SU-DHL-6 (cell line): ENCODE results near the gene SHQ1.

ENCODE experiments used
- H2AFZ ChIP-seq: fragments of 200-600 bp; sonication (generic); 2 replicates; pipeline ENCODE4 v1.6.1; 2014; ENCODE audit warnings: low read depth, mild to moderate bottlenecking, moderate library complexity, mixed read lengths, antibody characterized with exemption, low read length; ENCODE audit not compliant: severe bottlenecking
- H3F3A ChIP-seq: fragments of 200-600 bp; shearing (Covaris generic); 2 replicates; pipeline ENCODE4 v1.6.0; 2016; ENCODE audit warnings: antibody characterized with exemption, mild to moderate bottlenecking; ENCODE audit not compliant: insufficient read depth
- H3K27ac ChIP-seq: fragments of 200-600 bp; sonication (generic); 2 replicates; pipeline ENCODE4 v1.5.1; 2016; ENCODE audit warnings: low read depth, mild to moderate bottlenecking, low read length, moderate library complexity, mixed read lengths
- H3K27me3 ChIP-seq: fragments of 200-600 bp; sonication (generic), shearing (Covaris generic); 2 replicates; pipeline ENCODE4 v1.6.0; 2014; ENCODE audit warnings: mild to moderate bottlenecking, low read length
- H3K36me3 ChIP-seq: fragments of 200-600 bp; sonication (generic); 2 replicates; pipeline ENCODE4 v1.6.1; 2014; ENCODE audit warnings: mild to moderate bottlenecking, low read length, mixed read lengths
- H3K4me2 ChIP-seq: fragments of 300-600, 200-600 bp; shearing (Covaris generic), sonication (generic); 2 replicates; pipeline ENCODE4 v1.6.0; 2014; ENCODE audit warnings: low read length, low read depth, mild to moderate bottlenecking; ENCODE audit not compliant: poor library complexity, severe bottlenecking
- H3K4me3 ChIP-seq: fragments of 200-600 bp; sonication (generic); 2 replicates; pipeline ENCODE4 v1.5.1; 2014; ENCODE audit warnings: antibody characterized with exemption, low read length, mild to moderate bottlenecking, mixed read lengths; ENCODE audit not compliant: insufficient read depth, poor library complexity, severe bottlenecking
- H3K79me2 ChIP-seq: fragments of 200-600 bp; sonication (generic); 2 replicates; pipeline ENCODE4 v1.6.1; 2014; ENCODE audit warnings: mild to moderate bottlenecking, low read length, moderate library complexity; ENCODE audit not compliant: insufficient read depth
- H3K9ac ChIP-seq: fragments of 200-600 bp; sonication (generic); 2 replicates; pipeline ENCODE4 v1.7.0; 2014; ENCODE audit warnings: mild to moderate bottlenecking, low read length
- H3K9me2 ChIP-seq: fragments of 200-600 bp; sonication (generic); replicated peaks from 2 replicates; pipeline ENCODE4 v1.6.1; 2014; ENCODE audit warnings: low read length; ENCODE audit not compliant: insufficient read depth
- H3K9me3 ChIP-seq: fragments of 200-600 bp; sonication (generic); 2 replicates; pipeline ENCODE4 v1.6.1; 2014; ENCODE audit warnings: low read length, mixed read lengths; ENCODE audit not compliant: insufficient read depth
- H4K20me1 ChIP-seq: fragments of 200-600 bp; sonication (generic); 2 replicates; pipeline ENCODE4 v1.6.1; 2014; ENCODE audit warnings: low read depth, mild to moderate bottlenecking, antibody characterized with exemption, low read length, moderate library complexity, mixed read lengths
- EZH2phosphoT487 ChIP-seq: fragments of 200-600 bp; sonication (generic), shearing (Covaris generic); conservative IDR thresholded peaks from 2 replicates; pipeline ENCODE4 v1.6.1; 2018; ENCODE audit warnings: mild to moderate bottlenecking, antibody characterized with exemption, low read length, moderate library complexity, mixed read lengths
- TF ChIP-seq, protein P1 (sequence below): fragments of 200-600 bp; sonication (generic); IDR thresholded peaks from one replicate; pipeline ENCODE4 v1.5.1; 2017; ENCODE audit warnings: antibody characterized with exemption, mild to moderate bottlenecking, low read length, moderate library complexity; ENCODE audit not compliant: insufficient read depth, poor library complexity, severe bottlenecking

The SHQ1 gene

DNA sequence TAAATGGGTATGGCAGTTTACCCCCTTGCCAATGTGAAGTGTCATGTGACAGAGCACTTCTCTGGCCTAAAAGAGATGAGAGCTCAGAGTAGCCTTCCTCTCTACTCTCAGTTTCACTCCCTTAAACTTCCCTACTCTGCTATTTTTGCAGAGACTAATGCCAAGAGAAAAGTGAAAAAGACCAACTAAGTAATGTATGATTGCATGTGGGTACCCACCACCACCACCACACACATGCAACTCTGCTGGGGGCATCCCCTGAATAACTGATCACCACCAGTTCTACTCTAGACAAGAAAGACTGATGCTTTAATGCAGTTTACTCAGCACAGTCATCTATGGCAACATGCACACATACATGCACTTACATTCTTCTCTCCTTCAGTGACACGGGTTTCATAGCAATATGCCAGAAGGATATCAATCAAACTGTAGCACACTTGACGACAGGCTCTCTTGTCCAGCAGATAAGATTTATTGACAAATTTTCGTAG is 31.3 kb downstream of the SHQ1 start:
- no peak overlapping the region for H3K9ac ChIP-seq
- no peak overlapping the region for H3K4me3 ChIP-seq
- H3K27me3 ChIP-seq = no peaks in the 10 kb centered on the region
- H3K4me2 ChIP-seq = no peak overlapping the region
- no peak for TF ChIP-seq EZH2phosphoT487
- TF ChIP-seq, protein P1, sequence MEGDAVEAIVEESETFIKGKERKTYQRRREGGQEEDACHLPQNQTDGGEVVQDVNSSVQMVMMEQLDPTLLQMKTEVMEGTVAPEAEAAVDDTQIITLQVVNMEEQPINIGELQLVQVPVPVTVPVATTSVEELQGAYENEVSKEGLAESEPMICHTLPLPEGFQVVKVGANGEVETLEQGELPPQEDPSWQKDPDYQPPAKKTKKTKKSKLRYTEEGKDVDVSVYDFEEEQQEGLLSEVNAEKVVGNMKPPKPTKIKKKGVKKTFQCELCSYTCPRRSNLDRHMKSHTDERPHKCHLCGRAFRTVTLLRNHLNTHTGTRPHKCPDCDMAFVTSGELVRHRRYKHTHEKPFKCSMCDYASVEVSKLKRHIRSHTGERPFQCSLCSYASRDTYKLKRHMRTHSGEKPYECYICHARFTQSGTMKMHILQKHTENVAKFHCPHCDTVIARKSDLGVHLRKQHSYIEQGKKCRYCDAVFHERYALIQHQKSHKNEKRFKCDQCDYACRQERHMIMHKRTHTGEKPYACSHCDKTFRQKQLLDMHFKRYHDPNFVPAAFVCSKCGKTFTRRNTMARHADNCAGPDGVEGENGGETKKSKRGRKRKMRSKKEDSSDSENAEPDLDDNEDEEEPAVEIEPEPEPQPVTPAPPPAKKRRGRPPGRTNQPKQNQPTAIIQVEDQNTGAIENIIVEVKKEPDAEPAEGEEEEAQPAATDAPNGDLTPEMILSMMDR = no peak
- no peak overlapping the region for H2AFZ ChIP-seq
- no peaks in the 10 kb centered on the region for H4K20me1 ChIP-seq
- no peak overlapping the region for H3K27ac ChIP-seq
- no peaks in the 10 kb centered on the region; the same call in 1 of the 2 replicates for H3K79me2 ChIP-seq
- peaks cover 5% of the 10 kb centered on the region; the same call in 1 of the 2 replicates for H3K36me3 ChIP-seq
- no peaks in the 10 kb centered on the region for H3K9me3 ChIP-seq
- H3K9me2 ChIP-seq = no peaks in the 10 kb centered on the region
- peaks cover 4% of the 10 kb centered on the region; the same call in 1 of the 2 replicates for H3F3A ChIP-seq

- Histone ChIP-seq H3K79me2 (no peaks in the 10 kb centered on the region), H3K9me2 (no peaks in the 10 kb centered on the region), H3K4me3 (no peak overlapping the region), H3K9me3 (no peaks in the 10 kb centered on the region), H3K27ac (no peak overlapping the region), H3K9ac (no peak overlapping the region), H4K20me1 (no peaks in the 10 kb centered on the region), H3K36me3 (peaks cover 5% of the 10 kb centered on the region; the same call in 1 of the 2 replicates), H3K4me2 (peak overlapping the region; percentile 16), H3K27me3 (no peaks in the 10 kb centered on the region), H2AFZ (no peak overlapping the region), H3F3A (peaks cover 4% of the 10 kb centered on the region; the same call in 1 of the 2 replicates)
- TF ChIP-seq, protein P1 = no peak
- TF ChIP-seq EZH2phosphoT487 = no peak
These were observed 33.9 kb downstream of the SHQ1 start for GRCh38 chr3:72814308-72814707.

GRCh38 chr3:72812201-72812600 is 36.0 kb downstream of the SHQ1 start:
- H3K4me2 ChIP-seq = no peak overlapping the region
- H3K79me2 ChIP-seq = no peaks in the 10 kb centered on the region
- no peak overlapping the region for H3K27ac ChIP-seq
- H3F3A ChIP-seq = peaks cover 4% of the 10 kb centered on the region; the same call in 1 of the 2 replicates
- H3K9ac ChIP-seq = no peak overlapping the region
- no peak for TF ChIP-seq EZH2phosphoT487
- TF ChIP-seq, protein P1 = no peak
- peaks cover 5% of the 10 kb centered on the region; the same call in 1 of the 2 replicates for H3K36me3 ChIP-seq
- no peaks in the 10 kb centered on the region for H3K9me3 ChIP-seq
- H3K9me2 ChIP-seq = no peaks in the 10 kb centered on the region
- H3K27me3 ChIP-seq = no peaks in the 10 kb centered on the region
- H3K4me3 ChIP-seq = no peak overlapping the region
- no peaks in the 10 kb centered on the region for H4K20me1 ChIP-seq
- H2AFZ ChIP-seq = no peak overlapping the region
